Right atrium auricular region (tissue), 2 donors: ENCODE results near the gene MCC. TPM values are rescaled to one million over a fixed set of nuclear protein-coding genes. Genes with fewer than 3 reads are reported as not detected.
"Not testable (repeated sequence)": the region's sequence is repeated elsewhere in the genome, so short reads cannot be mapped to it uniquely, and the experiment has no call there.

Experiments
- DNase-seq: peaks from one replicate; pipeline ENCODE4 v3.0.0-alpha.2; 2019; ENCODE audit warnings: low spot score
- H3K27ac ChIP-seq, 2 donors: fragments of 200-600 bp; sonication (generic); 1 replicate in 1 of 2; 2 replicates in 1 of 2; pipeline ENCODE4 v1.5.1; 2016 to 2019
- H3K27me3 ChIP-seq, 2 donors: fragments of 200-600 bp; sonication (generic); one replicate each; pipeline versions ENCODE4 v1.5.1 to v1.6.0; 2017 to 2019
- H3K36me3 ChIP-seq: fragments of 200-600 bp; sonication (generic); one replicate; pipeline ENCODE4 v1.5.1; 2016
- H3K4me1 ChIP-seq, 2 donors: fragments of 200-600 bp; sonication (generic); one replicate each; pipeline versions ENCODE4 v1.5.1 to v1.6.0; 2017 to 2019
- H3K4me3 ChIP-seq, 2 donors: fragments of 200-600 bp; sonication (generic); 1 replicate in 1 of 2; 2 replicates in 1 of 2; pipeline ENCODE4 v1.5.1; 2017 to 2019; ENCODE audit warnings: mild to moderate bottlenecking in 1 of 2, moderate library complexity in 1 of 2
- H3K9me3 ChIP-seq, 2 donors: fragments of 200-600 bp; sonication (generic); one replicate each; pipeline ENCODE4 v1.5.1; 2019
- total RNA-seq, 2 donors: library from RNA; depleted of rRNA; stranded (reverse); fragments of >200 nt; gene quantifications; one replicate each; pipeline ENCODE4 v1.1.0, GENCODE V29; 2016
- TF ChIP-seq, protein P1 (sequence below), 2 donors: fragments of 200-600 bp; sonication (generic); IDR thresholded peaks; one replicate each; pipeline ENCODE4 v1.5.1; 2019; ENCODE audit warnings: antibody characterized with exemption in 2 of 2

The MCC gene
- total RNA-seq, 2 donors from 2014 or later, result 28.8 to 31.7 TPM

GRCh38 chr5:113084402-113085083 lies 403.7 kb downstream of the MCC start:
- TF ChIP-seq, protein P1, sequence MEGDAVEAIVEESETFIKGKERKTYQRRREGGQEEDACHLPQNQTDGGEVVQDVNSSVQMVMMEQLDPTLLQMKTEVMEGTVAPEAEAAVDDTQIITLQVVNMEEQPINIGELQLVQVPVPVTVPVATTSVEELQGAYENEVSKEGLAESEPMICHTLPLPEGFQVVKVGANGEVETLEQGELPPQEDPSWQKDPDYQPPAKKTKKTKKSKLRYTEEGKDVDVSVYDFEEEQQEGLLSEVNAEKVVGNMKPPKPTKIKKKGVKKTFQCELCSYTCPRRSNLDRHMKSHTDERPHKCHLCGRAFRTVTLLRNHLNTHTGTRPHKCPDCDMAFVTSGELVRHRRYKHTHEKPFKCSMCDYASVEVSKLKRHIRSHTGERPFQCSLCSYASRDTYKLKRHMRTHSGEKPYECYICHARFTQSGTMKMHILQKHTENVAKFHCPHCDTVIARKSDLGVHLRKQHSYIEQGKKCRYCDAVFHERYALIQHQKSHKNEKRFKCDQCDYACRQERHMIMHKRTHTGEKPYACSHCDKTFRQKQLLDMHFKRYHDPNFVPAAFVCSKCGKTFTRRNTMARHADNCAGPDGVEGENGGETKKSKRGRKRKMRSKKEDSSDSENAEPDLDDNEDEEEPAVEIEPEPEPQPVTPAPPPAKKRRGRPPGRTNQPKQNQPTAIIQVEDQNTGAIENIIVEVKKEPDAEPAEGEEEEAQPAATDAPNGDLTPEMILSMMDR (IDR thresholded peaks at IDR 0.05), result no peak
- Histone ChIP-seq H3K4me1 (peaks cover 0 to 53% of the 10 kb centered on the region in 2 donors), H3K9me3 (no peaks in the 10 kb centered on the region), H3K27ac (peak overlapping the region in 1 of 2 donors; percentile 8), H3K36me3 (peaks cover 19% of the 10 kb centered on the region), H3K4me3 (no peak overlapping the region), H3K27me3 (no peaks in the 10 kb centered on the region)
- DNase-seq, result no peak

DNA sequence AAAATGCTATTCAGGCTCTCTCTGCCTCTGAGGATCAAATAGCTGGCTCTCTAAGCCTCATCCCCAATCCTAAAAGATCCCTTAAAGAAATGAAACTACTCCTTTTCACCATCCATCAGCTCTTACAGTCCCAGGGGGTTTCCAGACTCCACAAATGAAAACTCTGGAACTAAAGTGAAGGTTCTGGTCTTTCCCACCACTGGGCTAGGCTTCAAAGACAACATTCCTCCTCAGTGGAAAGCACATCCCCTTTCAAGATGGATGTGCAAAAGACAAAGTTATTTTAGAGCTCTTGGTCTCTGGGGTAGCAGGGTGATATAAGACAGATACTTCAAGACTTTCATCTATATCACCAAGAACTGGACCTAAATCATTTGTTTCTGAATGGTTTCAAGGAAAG lies 404.8 kb downstream of the MCC start:
- Histone ChIP-seq H3K4me1 (peaks cover 0 to 42% of the 10 kb centered on the region in 2 donors), H3K27me3 (no peaks in the 10 kb centered on the region), H3K27ac (no peak overlapping the region), H3K9me3 (no peaks in the 10 kb centered on the region), H3K36me3 (peaks cover 19% of the 10 kb centered on the region), H3K4me3 (no peak overlapping the region)
- TF ChIP-seq, protein P1 (IDR thresholded peaks at IDR 0.05), result no peak
- no peak for DNase-seq

DNA sequence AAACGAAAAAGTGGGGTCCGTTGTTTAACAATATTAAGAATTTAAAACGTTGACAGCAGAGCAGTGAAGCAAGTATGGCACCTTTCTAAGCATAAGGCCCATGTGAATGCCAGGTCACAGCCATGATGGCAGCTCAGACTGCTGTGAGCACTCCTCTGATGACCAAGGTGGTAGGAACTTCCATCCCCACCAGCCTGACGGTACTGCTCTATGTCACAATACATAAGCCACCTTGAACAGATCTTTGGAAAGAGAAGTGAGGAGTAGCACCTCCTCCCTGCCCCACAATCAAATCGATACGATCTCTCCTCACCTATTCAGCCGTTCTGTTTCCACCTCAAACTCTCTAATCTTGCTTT lies 405.7 kb downstream of the MCC start:
- H3K36me3 ChIP-seq, result peaks cover 19% of the 10 kb centered on the region
- TF ChIP-seq, protein P1 (IDR thresholded peaks at IDR 0.05), result no peak
- H3K4me3 ChIP-seq, result no peak overlapping the region
- H3K27ac ChIP-seq, result no peak overlapping the region
- H3K27me3 ChIP-seq, result no peaks in the 10 kb centered on the region
- no peak for DNase-seq
- no peaks in the 10 kb centered on the region for H3K9me3 ChIP-seq
- H3K4me1 ChIP-seq, result peaks cover 0 to 34% of the 10 kb centered on the region in 2 donors

DNA sequence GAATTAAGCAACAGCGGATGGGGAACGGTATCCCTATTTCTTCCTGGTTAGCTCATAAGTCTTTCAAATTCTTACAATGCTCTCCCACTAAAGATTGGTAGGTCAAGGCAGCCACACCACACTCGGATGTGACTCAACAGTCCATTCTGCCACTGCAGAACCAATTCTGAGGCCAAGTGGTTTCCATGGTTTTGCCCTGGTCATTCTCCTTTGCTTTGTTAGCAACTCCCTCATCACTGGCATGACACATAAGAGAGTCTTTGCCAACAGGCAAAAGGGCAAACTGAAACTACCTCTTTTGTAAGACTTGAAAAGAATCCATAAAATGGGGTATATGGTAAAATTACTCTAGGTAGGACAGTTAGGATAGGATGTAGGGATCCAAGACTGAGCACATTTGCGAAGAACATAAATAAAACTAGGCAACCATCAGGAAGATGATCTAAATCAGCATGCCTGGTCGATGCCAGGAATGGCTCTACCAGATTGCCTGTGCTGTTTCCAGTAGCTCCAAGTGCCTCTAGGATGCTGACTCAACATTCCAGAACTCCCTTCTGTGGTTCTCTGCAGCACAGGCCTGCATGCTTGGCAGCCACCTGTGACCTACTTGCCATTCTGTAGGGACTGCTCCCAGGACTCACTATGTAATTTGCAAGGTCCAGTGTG lies 406.2 kb downstream of the MCC start:
- H3K4me1 ChIP-seq, result peaks cover 0 to 29% of the 10 kb centered on the region in 2 donors
- no peak overlapping the region for H3K27ac ChIP-seq
- TF ChIP-seq, protein P1 (IDR thresholded peaks at IDR 0.05), result no peak
- no peaks in the 10 kb centered on the region for H3K27me3 ChIP-seq
- DNase-seq, result no peak
- no peaks in the 10 kb centered on the region for H3K9me3 ChIP-seq
- peaks cover 19% of the 10 kb centered on the region for H3K36me3 ChIP-seq
- H3K4me3 ChIP-seq, result no peak overlapping the region

- H3K9me3 ChIP-seq, result no peaks in the 10 kb centered on the region
- no peaks in the 10 kb centered on the region for H3K27me3 ChIP-seq
- peaks cover 0 to 21% of the 10 kb centered on the region in 2 donors for H3K4me1 ChIP-seq
- no peak overlapping the region for H3K27ac ChIP-seq
- no peak for DNase-seq
- no peak overlapping the region for H3K4me3 ChIP-seq
- TF ChIP-seq, protein P1 (IDR thresholded peaks at IDR 0.05), result no peak
- H3K36me3 ChIP-seq, result peaks cover 19% of the 10 kb centered on the region
Measured at GRCh38 chr5:113081091-113081839, 407.0 kb downstream of the MCC start.

GRCh38 chr5:113076649-113077048 lies 411.6 kb downstream of the MCC start:
- H3K36me3 ChIP-seq, H3K4me1 ChIP-seq, H3K4me3 ChIP-seq, H3K27me3 ChIP-seq, DNase-seq, H3K9me3 ChIP-seq, H3K27ac ChIP-seq: not testable (repeated sequence)
